Cerebellar nuclear complex (tissue), 1 donor: ENCODE results near the gene SLC2A13.

Experiments used
- DNase-seq, 2 experiments: peaks; one replicate each; lab custom pipeline; 2025; lab: John Stamatoyannopoulos, UW

Gene SLC2A13

GRCh38 chr12:39993268-39993667 is 112.6 kb downstream of the SLC2A13 start:
- DNase-seq = no peak

DNA sequence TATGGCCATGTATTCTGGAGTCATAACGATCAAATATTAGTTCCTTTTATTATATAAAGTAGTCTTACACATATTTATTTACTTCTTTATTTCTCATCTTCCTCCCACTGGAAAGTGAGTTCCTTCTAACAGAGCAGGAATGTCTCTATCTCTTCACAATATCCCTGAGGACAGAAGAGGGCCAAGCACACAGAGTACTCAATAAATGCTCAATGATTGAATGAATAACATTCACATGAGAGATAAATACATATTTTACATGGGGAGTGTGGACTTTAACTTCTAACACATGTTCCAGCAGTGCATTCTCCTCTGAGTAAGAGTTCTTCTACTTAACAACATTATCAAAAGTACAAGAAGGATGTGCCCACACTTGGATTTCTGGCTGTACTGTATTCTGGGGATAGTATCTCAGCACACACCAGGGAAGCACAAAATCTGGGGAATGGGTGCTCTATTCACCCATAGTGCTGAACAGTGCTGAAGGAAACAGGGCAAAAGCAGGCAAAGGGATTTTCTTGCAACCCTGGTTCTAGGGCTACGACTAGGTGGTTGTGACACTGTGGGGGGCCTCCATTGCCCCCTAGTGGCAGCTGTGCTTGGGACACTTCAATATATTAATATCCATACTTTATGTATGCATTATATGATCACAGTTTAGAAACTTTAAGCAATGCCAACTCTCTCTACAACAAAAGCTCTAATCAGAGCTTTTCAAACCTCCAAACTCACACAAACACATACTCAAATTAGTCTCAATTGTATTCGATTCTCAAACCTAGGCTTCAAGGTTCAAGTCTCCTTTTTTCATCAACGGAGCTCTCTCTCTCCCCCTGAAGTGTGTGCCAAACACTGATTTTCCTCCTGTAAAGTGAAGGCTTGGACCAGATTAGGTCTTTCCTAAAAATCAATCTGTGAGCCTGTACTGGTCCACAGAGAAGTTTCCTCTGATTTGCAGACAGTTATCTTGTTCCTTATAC is 115.5 kb downstream of the SLC2A13 start:
- DNase-seq = no peak

- no peak for DNase-seq
Measured at GRCh38 chr12:39989501-39989900, 116.4 kb downstream of the SLC2A13 start.

- no peak for DNase-seq
Measured at GRCh38 chr12:39988574-39988973, 117.3 kb downstream of the SLC2A13 start.

DNA sequence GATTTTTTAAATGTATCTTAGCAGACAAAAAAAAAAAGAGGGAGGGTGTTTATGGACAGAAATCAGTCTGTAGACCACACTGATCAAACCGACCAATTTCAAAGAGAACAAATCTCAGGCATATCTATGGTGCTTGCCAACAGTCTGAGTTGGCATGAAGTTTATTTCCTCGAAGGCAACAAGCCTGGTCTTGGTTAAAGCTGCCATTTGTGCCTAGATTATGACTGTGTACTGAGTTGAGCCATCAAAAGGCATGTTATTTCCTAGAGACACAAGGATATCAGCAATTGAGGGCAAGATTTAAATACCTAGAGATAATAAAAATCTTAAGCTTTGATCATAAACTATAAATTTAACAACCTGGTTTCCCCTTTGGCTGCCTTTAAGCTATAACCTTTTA is 119.2 kb downstream of the SLC2A13 start:
- DNase-seq = no peak

- DNase-seq = no peak
Measured at GRCh38 chr12:39984670-39985069, 121.2 kb downstream of the SLC2A13 start.

GRCh38 chr12:39975374-39975918 is 130.4 kb downstream of the SLC2A13 start:
- DNase-seq = no peak

GRCh38 chr12:39972119-39972518 is 133.8 kb downstream of the SLC2A13 start:
- no peak for DNase-seq

GRCh38 chr12:39971348-39971747 is 134.5 kb downstream of the SLC2A13 start:
- DNase-seq = no peak

- peak in 1 of 2 experiments; percentile 0 for DNase-seq
Measured at GRCh38 chr12:39966721-39967120, 139.2 kb downstream of the SLC2A13 start.

GRCh38 chr12:39966256-39966655 is 139.6 kb downstream of the SLC2A13 start:
- no peak for DNase-seq

DNA sequence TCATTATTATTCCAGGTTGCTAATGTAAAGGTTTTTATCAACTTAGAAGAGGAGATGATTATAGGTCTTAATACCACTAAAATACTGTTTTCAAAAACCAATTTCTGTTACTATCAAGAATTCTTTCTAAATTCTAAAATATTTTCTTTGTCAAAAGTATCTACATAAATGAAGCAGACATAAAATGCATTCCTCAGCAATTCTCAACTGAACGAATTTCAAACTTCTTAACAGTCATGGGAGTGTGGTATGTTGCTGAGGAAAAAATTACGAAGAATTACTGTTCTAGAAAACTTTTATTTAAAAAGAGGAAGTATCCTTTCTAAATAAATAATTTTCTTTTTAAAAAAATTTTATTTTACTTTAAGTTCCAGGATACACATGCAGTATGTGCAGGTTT is 146.4 kb downstream of the SLC2A13 start:
- no peak for DNase-seq

GRCh38 chr12:39959031-39959430 is 146.8 kb downstream of the SLC2A13 start:
- no peak for DNase-seq

DNA sequence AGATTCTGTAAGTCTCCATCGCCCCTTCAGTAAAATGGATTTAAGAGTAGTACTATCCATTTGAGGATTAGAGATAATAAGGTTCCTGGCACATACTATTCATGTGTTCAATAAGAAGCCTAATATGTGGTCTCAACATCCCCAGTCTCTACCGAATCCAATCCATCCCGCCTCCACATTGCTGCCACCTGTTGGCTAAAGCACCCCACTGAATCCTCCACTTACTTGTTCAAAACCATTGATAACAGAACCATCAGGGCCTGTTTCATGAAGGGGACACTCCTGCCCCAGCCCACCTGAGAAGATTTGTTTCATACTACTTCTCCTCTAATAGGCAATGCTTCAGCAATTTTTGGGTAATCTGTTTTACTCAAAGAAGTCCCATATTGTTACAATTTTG is 147.5 kb downstream of the SLC2A13 start:
- DNase-seq = no peak

DNA sequence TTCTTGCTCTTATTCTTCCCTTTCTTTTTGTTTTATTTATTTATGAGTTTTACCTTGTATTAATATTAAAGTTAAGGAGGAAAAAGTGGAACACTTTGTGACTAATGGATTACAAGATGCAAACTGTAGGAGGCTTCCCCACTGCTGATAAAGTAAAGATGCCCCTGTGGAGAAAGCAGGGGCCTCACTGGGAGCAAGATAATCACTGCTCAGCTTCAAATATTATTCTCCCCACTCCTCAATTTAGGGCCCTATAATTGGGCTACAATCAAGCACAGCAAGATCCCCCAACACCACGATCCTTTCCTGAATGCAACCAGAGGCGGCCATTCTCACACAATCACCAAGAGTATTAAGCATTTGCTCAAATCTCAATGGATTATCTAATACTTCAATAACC is 149.2 kb downstream of the SLC2A13 start:
- no peak for DNase-seq

DNA sequence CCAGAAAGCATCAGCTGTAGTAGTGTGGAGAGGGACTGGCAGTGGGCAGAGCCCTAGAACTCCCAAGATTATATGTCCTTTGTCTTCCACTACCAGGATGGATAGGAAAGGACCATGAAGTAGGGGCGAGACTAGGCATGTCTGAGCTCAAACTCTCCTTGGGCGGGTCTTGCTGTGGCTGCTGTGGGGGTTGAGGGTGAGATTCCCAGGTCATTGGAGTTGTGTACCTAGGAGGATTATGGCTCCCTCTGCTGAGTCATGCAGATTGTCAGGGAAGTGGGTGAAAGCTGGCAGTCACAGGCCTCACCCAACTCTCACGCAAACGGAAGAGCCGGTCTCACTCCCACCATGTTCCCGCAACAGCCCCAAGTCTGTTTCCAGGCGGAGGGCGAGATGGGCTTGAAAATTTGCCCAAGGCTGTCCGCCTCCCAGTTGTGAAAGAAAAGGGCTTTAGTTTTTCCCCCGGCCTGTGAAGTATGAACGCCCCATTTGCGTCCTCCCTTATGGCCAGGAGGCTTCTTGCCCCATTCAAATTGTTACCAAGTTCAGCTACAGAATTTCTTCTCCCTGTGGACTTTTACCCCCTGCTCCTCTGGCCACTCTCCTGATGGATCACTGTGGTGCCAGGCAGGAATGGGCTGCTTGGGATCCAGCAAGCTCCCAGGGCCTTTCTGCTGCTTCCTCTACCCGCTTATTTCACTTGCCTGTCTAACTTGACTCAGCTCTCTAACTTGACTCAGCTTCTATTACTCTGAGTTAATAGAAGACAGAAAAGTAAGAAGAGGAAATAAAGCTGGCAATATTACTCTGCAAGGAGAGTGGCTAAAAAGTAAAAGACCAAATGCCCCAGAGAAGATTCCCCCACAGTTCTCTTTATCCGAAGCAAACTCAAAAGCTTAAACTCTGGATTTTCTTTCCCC is 159.3 kb downstream of the SLC2A13 start:
- DNase-seq = no peak

- no peak for DNase-seq
Measured at GRCh38 chr12:39937119-39937518, 168.8 kb downstream of the SLC2A13 start.

DNA sequence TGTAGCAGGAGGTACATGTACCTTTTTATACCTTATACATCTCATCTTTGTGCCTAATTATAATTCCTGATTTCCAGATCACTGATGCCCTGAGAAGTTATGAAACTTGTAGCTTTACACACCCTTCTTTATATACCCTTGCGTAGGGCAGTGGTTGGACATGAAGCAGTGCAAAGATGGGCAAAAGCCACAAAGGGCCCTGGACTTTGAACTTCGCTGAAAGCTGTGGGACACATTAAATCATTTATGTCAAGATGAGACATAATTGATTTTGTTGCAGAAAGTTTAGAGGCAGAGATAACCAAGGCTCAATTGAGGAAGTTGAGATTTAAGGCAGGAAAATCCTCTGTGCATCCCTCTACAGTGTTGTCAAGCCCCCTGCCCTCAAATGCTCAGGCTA is 170.0 kb downstream of the SLC2A13 start:
- no peak for DNase-seq

- no peak for DNase-seq
Measured at GRCh38 chr12:39935275-39935674, 170.6 kb downstream of the SLC2A13 start.

DNA sequence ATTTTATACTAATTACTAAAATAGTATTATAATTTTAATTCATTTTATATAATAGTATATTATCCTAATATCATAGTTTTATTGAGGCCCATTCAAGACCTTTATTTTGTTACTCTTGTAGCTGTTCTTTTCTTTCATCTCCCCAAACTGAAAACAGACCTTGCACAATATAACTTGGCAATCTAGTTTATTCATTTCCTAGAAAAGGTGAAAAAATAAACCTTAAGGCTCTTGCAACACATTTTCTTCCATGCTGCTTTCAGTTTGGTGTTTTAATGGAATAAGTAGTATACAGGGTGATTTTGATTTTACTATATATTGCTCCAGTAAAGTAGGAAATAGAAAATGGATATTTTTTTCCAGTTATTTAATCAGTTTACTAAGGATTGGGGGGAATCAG is 174.0 kb downstream of the SLC2A13 start:
- no peak for DNase-seq

DNA sequence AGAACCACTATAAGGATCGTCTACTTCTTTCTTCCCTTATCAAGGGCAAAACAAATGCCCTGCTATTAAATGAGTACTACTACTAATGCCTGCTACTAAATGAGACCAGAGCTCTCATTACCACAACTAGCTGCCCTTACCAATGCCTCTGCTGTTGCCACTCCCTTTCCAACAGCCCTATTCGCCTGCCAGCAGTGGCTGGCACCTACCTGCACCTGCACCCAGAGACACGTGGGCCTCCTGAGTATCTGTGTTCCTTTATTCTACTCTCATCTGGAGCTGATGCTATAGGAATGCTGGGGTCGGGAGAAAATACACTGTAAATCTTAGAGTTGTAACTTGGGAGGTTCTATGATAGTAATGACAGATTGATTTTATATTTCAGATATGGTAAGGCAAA is 174.7 kb downstream of the SLC2A13 start:
- DNase-seq = no peak

- DNase-seq = no peak
Measured at GRCh38 chr12:39930101-39930500, 175.8 kb downstream of the SLC2A13 start.
